ENCODE data around the gene XPC. TPM values are rescaled to one million over a fixed set of nuclear protein-coding genes. Genes with fewer than 3 reads are reported as not detected.
A peak's percentile ranks its signal among the peaks of the same experiment; 100 is the strongest.

XPC gene
- polyA plus RNA-seq, 3 donors: 13.4 to 22.0 (median 15.5) TPM

DNA sequence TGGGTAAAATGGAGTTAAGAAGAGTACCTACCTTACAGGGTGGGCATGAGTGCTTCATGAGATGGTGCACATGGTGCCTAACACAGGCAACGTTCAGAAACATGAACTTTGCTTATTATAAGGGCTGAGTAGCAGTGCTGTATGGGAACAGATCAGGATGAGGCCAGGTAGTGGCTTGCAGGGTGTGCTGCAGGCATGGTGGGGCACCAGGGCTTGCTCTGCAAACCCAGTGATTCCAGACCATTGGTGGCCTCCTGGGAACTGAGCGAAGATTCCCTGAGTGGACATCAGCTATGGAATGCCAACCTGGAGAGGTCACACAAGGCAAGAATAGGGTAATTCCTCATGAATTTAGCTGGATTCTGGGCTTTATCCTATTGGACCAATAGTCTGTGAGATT, 37.7 kb downstream of the XPC start:
- intact Hi-C loops (cut with micrococcal nuclease): loop anchor here in 1 of 2 donors (5.0 kb wide), 1 partner anchor 37 kb away; the partner anchor contains the start of genes LSM3 and XPC
- Histone ChIP-seq H3K9me3 (replicated peaks in 1 of 2; ENCODE audit: control insufficient read depth in 1 of 2, insufficient read depth in 1 of 2, low read length in 2 of 2) (no peaks in the 10 kb centered on the region), H3K9ac (ENCODE audit: insufficient read depth, low read length, poor library complexity, severe bottlenecking) (no peak overlapping the region), H2AFZ (ENCODE audit: insufficient read depth, low read depth, low read length, poor library complexity, severe bottlenecking) (no peak overlapping the region), H3K36me3 (replicated peaks in 1 of 2; ENCODE audit: control insufficient read depth in 1 of 2, insufficient read depth in 2 of 2, low read length in 2 of 2) (peaks cover 58 to 70% of the 10 kb centered on the region in 2 donors), H3K27ac (ENCODE audit: low read depth in 1 of 2, low read length in 2 of 2) (peak overlapping the region in 1 of 2 donors; percentile 100), H4K20me1 (ENCODE audit: insufficient read depth, low read length) (no peaks in the 10 kb centered on the region), H3K4me1 (ENCODE audit: control insufficient read depth in 1 of 2, insufficient read depth in 2 of 2, low read length in 2 of 2) (peaks cover 23 to 30% of the 10 kb centered on the region in 2 donors), H3K27me3 (ENCODE audit: control insufficient read depth in 2 of 2, insufficient read depth in 2 of 2, low read length in 2 of 2) (no peaks in the 10 kb centered on the region), H3K4me3 (replicated peaks in 1 of 3; ENCODE audit: low read depth in 2 of 3, low read length in 3 of 3) (no peak overlapping the region), H3K4me2 (replicated peaks; ENCODE audit: extremely low read depth, low read length, poor library complexity, severe bottlenecking) (no peak overlapping the region), H3K79me2 (ENCODE audit: insufficient read depth, low read length) (no peaks in the 10 kb centered on the region)
- H3K27ac Mint-ChIP-seq: peak overlapping the region in 4 of 7 donors; percentile 26 to 67 (median 57)
- H3K9me3 Mint-ChIP-seq: no peaks in the 10 kb centered on the region
- 83% methylated on average over 2 of the region's 2 CpGs for WGBS (ENCODE audit: insufficient coverage)
- DNase-seq: no peak
- TF ChIP-seq CTCF (IDR thresholded peaks at IDR 0.05): no peak
- peaks cover 0 to 3% (median 2%) of the 10 kb centered on the region in 3 donors for H3K27me3 Mint-ChIP-seq (ENCODE audit: low read depth in 3 of 3)
- peaks cover 29% of the 10 kb centered on the region for H3K4me1 Mint-ChIP-seq
- H3K36me3 Mint-ChIP-seq: peaks cover 62 to 66% of the 10 kb centered on the region in 2 donors
- no peak overlapping the region for H3K4me3 Mint-ChIP-seq

GRCh38 chr3:14139771-14140170, 38.6 kb downstream of the XPC start:
- Mint-ChIP-seq H3K36me3 (peaks cover 66 to 69% of the 10 kb centered on the region in 2 donors), H3K27ac (peak overlapping the region in 4 of 7 donors; percentile 9 to 81 (median 47)), H3K27me3 (ENCODE audit: low read depth in 3 of 3) (peaks cover 0 to 3% (median 3%) of the 10 kb centered on the region in 3 donors), H3K4me1 (peaks cover 21% of the 10 kb centered on the region), H3K4me3 (no peak overlapping the region), H3K9me3 (no peaks in the 10 kb centered on the region)
- Histone ChIP-seq H3K4me3 (replicated peaks in 1 of 3; ENCODE audit: low read depth in 2 of 3, low read length in 3 of 3) (no peak overlapping the region), H3K9me3 (replicated peaks in 1 of 2; ENCODE audit: control insufficient read depth in 1 of 2, insufficient read depth in 1 of 2, low read length in 2 of 2) (no peaks in the 10 kb centered on the region), H4K20me1 (ENCODE audit: insufficient read depth, low read length) (no peaks in the 10 kb centered on the region), H3K4me1 (ENCODE audit: control insufficient read depth in 1 of 2, insufficient read depth in 2 of 2, low read length in 2 of 2) (peaks cover 14 to 21% of the 10 kb centered on the region in 2 donors), H2AFZ (ENCODE audit: insufficient read depth, low read depth, low read length, poor library complexity, severe bottlenecking) (no peak overlapping the region), H3K9ac (ENCODE audit: insufficient read depth, low read length, poor library complexity, severe bottlenecking) (no peak overlapping the region), H3K79me2 (ENCODE audit: insufficient read depth, low read length) (no peaks in the 10 kb centered on the region), H3K27me3 (ENCODE audit: control insufficient read depth in 2 of 2, insufficient read depth in 2 of 2, low read length in 2 of 2) (no peaks in the 10 kb centered on the region), H3K4me2 (replicated peaks; ENCODE audit: extremely low read depth, low read length, poor library complexity, severe bottlenecking) (no peak overlapping the region), H3K27ac (ENCODE audit: low read depth in 1 of 2, low read length in 2 of 2) (no peak overlapping the region), H3K36me3 (replicated peaks in 1 of 2; ENCODE audit: control insufficient read depth in 1 of 2, insufficient read depth in 2 of 2, low read length in 2 of 2) (peaks cover 64 to 79% of the 10 kb centered on the region in 2 donors)
- WGBS (ENCODE audit: insufficient coverage): 75% methylated on average over 2 of the region's 5 CpGs
- no peak for DNase-seq
- intact Hi-C loops (cut with micrococcal nuclease): loop anchor here in 1 of 2 donors (5.0 kb wide), 1 partner anchor 38 kb away; the partner anchor contains the start of genes LSM3 and XPC
- TF ChIP-seq CTCF (IDR thresholded peaks at IDR 0.05): no peak

Data from CD14-positive monocyte (primary cell).